MM.1S (cell line): ENCODE measurements around the gene GPANK1.

ENCODE experiments used
- DNase-seq: peaks from one replicate; pipeline ENCODE4 v3.0.0-alpha.2; 2015
- H2AFZ ChIP-seq: fragments of 300-600 bp; sonication (generic); 2 replicates; pipeline ENCODE4 v1.6.0; 2016; ENCODE audit warnings: antibody characterized with exemption, low read length
- H3F3A ChIP-seq: fragments of 300-600 bp; sonication (generic); 2 replicates; pipeline ENCODE4 v1.6.1; 2016; ENCODE audit warnings: mild to moderate bottlenecking, antibody characterized with exemption, low read length, moderate library complexity, mixed read lengths; ENCODE audit not compliant: insufficient read depth
- H3K27ac ChIP-seq: fragments of 300-600 bp; sonication (generic); 2 replicates; pipeline ENCODE4 v1.5.1; 2016; ENCODE audit warnings: mild to moderate bottlenecking, low read length
- H3K27me3 ChIP-seq: fragments of 300-600 bp; sonication (generic); replicated peaks from 2 replicates; pipeline ENCODE4 v1.6.0; 2016; ENCODE audit warnings: low read length; ENCODE audit not compliant: insufficient read depth
- H3K36me3 ChIP-seq: fragments of 300-600 bp; sonication (generic); replicated peaks from 2 replicates; pipeline ENCODE4 v1.6.1; 2016; ENCODE audit warnings: mild to moderate bottlenecking, low read length, mixed read lengths; ENCODE audit not compliant: insufficient read depth
- H3K4me1 ChIP-seq: fragments of 300-600 bp; sonication (generic); 2 replicates; pipeline ENCODE4 v1.6.1; 2016; ENCODE audit warnings: low read length, mixed read lengths
- H3K4me2 ChIP-seq: fragments of 300-600 bp; sonication (generic); 2 replicates; pipeline ENCODE4 v1.6.0; 2016; ENCODE audit warnings: low read depth, low read length
- H3K4me3 ChIP-seq: fragments of 300-600 bp; sonication (generic); 2 replicates; pipeline ENCODE4 v1.5.1; 2016; ENCODE audit warnings: low read length, mixed read lengths
- H3K79me2 ChIP-seq: fragments of 300-600 bp; sonication (generic); 2 replicates; pipeline ENCODE4 v1.6.1; 2016; ENCODE audit warnings: mixed run types, low read length, mixed read lengths
- H3K9ac ChIP-seq: fragments of 300-600 bp; sonication (generic); 2 replicates; pipeline ENCODE4 v1.6.1; 2016; ENCODE audit warnings: low read length, mixed read lengths
- H3K9me2 ChIP-seq: fragments of 300-600 bp; sonication (generic); replicated peaks from 2 replicates; pipeline ENCODE4 v1.6.1; 2016; ENCODE audit warnings: mild to moderate bottlenecking, low read length, mixed read lengths; ENCODE audit not compliant: insufficient read depth
- H3K9me3 ChIP-seq: fragments of 300-600 bp; sonication (generic); replicated peaks from 2 replicates; pipeline ENCODE4 v1.6.1; 2016; ENCODE audit warnings: mild to moderate bottlenecking, low read length, mixed read lengths; ENCODE audit not compliant: insufficient read depth
- H4K20me1 ChIP-seq: fragments of 300-600 bp; sonication (generic); 2 replicates; pipeline ENCODE4 v1.6.1; 2016; ENCODE audit warnings: mild to moderate bottlenecking, low read length, moderate library complexity, mixed read lengths; ENCODE audit not compliant: insufficient read depth
- EZH2 ChIP-seq: fragments of 300-600 bp; sonication (generic); optimal IDR thresholded peaks from 2 replicates; pipeline ENCODE3; 2017; ENCODE audit warnings: low read depth, mild to moderate bottlenecking, antibody characterized with exemption, low read length, mixed read lengths
- EZH2phosphoT487 ChIP-seq: fragments of 300-600 bp; sonication (generic); IDR thresholded peaks from 2 replicates; pipeline ENCODE4 v1.6.1; 2018; ENCODE audit warnings: antibody characterized with exemption, low read length
- TF ChIP-seq, protein P1 (sequence below): fragments of 300-600 bp; sonication (generic); IDR thresholded peaks from 2 replicates; pipeline ENCODE4 v1.5.1; 2016; ENCODE audit warnings: antibody characterized with exemption, low read length, mixed read lengths

Gene GPANK1

DNA sequence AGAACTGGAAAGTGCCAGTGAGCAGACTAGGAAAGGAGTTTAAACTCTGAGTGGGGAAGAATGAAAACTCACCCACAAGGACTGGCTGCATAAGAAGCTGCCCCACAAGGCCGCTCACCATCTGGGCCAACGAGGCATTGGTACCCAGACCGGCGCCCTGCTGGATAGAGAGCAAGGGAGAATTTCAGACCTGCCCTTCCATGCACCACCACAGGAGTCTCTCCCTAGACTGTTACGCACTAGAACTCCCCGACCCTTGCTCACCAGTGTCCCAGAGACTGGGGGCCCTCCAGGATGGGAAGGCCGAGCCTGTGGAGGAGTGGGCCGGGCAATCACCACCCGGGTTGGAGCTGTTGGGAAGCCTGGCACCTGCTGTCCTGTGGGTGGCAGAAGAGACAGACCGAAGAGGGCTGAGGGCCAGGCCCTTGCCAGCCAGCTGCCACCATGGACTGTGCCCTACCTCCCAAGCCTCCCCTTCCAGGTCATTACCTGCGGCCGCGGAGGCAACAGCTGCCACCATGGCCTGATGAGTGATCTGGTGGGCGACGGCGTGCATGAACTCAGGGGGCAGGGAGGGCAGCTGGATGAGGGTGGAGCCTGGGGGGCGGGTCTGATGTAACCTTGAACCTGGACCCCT is 20.9 kb downstream of the GPANK1 start:
- H3K4me1 ChIP-seq, result no peaks in the 10 kb centered on the region
- H2AFZ ChIP-seq, result no peak overlapping the region
- no peaks in the 10 kb centered on the region for H3K36me3 ChIP-seq
- no peak for DNase-seq
- H3K4me2 ChIP-seq, result no peak overlapping the region
- H3K9me2 ChIP-seq, result no peaks in the 10 kb centered on the region
- peaks cover 13% of the 10 kb centered on the region; the same call in 1 of the 2 replicates for H3F3A ChIP-seq
- H3K9ac ChIP-seq, result no peak overlapping the region
- TF ChIP-seq, protein P1, sequence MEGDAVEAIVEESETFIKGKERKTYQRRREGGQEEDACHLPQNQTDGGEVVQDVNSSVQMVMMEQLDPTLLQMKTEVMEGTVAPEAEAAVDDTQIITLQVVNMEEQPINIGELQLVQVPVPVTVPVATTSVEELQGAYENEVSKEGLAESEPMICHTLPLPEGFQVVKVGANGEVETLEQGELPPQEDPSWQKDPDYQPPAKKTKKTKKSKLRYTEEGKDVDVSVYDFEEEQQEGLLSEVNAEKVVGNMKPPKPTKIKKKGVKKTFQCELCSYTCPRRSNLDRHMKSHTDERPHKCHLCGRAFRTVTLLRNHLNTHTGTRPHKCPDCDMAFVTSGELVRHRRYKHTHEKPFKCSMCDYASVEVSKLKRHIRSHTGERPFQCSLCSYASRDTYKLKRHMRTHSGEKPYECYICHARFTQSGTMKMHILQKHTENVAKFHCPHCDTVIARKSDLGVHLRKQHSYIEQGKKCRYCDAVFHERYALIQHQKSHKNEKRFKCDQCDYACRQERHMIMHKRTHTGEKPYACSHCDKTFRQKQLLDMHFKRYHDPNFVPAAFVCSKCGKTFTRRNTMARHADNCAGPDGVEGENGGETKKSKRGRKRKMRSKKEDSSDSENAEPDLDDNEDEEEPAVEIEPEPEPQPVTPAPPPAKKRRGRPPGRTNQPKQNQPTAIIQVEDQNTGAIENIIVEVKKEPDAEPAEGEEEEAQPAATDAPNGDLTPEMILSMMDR, result no peak
- no peak for TF ChIP-seq EZH2phosphoT487
- no peak for TF ChIP-seq EZH2
- H3K27me3 ChIP-seq, result no peaks in the 10 kb centered on the region
- H3K4me3 ChIP-seq, result no peak overlapping the region
- no peaks in the 10 kb centered on the region for H4K20me1 ChIP-seq
- no peak overlapping the region for H3K27ac ChIP-seq
- H3K9me3 ChIP-seq, result no peaks in the 10 kb centered on the region
- H3K79me2 ChIP-seq, result peaks cover 14% of the 10 kb centered on the region

DNA sequence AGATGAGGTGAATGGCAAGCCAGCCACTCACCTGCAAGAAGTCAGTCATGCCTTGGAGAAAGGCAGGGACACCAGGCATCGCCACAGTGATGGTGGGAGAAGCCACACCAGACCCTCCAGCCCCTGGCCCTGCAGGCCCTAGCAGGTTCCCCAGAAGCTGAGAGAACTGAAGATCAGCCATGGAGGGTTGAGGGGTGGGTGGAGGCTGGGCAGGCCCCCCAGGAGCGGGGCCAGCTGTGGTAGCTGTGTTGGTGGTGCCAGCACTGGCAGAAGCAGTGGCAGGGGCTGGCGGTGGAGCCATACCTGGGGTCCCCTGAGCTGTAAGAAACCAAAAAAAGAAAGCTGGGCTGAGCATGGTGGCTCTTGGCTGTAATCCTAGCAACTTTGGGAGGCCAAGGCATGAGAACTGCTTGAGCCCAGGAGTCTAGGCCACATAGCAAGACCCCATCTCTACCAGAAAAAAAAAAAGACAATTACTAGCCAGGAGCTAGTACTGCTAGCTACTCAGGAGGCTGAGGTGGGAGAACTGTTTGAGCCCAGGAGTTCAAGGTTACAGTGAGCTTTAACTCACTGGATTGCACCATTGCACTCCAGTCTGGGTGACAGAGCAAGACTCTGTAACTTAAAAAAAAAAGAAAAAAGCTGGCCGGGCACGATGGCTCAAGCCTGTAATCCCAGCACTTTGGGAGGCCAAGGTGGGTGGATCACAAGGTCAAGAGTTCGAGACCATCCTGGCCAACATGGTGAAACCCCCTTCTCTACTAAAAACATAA is 21.8 kb downstream of the GPANK1 start:
- TF ChIP-seq EZH2phosphoT487, result no peak
- Histone ChIP-seq H3K36me3 (no peaks in the 10 kb centered on the region), H3K4me2 (no peak overlapping the region), H3K9me2 (no peaks in the 10 kb centered on the region), H3K79me2 (peaks cover 5% of the 10 kb centered on the region; the same call in 1 of the 2 replicates), H3K4me1 (no peaks in the 10 kb centered on the region), H2AFZ (no peak overlapping the region), H3K9ac (no peak overlapping the region), H3F3A (peaks cover 16% of the 10 kb centered on the region), H3K27me3 (no peaks in the 10 kb centered on the region), H3K9me3 (no peaks in the 10 kb centered on the region), H3K27ac (no peak overlapping the region), H3K4me3 (no peak overlapping the region), H4K20me1 (no peaks in the 10 kb centered on the region)
- no peak for DNase-seq

DNA sequence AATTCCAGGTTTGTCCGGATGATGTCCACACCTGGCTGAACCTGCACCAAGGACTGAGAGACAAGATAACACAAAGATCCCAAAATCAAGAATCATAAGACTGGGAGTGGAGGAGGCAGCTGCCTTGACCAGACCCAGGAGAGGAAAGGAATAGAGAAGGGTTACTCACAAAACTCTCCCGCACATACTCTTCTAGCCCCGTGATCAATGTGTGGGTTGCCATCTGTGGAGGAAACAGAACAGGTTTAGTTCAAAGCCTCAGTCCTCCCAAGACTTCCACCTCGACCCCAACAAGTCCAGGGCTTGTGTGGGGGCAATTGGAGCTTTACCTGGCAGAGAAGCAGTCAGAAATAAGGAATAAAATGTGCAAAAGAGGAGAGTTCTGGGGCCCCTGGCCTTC is 23.4 kb downstream of the GPANK1 start:
- Histone ChIP-seq H3K27ac (no peak overlapping the region), H3F3A (peaks cover 26% of the 10 kb centered on the region), H3K4me3 (no peak overlapping the region), H3K4me1 (no peaks in the 10 kb centered on the region), H3K79me2 (no peaks in the 10 kb centered on the region), H3K9ac (no peak overlapping the region), H3K27me3 (no peaks in the 10 kb centered on the region), H3K4me2 (no peak overlapping the region), H2AFZ (no peak overlapping the region), H4K20me1 (no peaks in the 10 kb centered on the region), H3K9me2 (no peaks in the 10 kb centered on the region), H3K9me3 (no peaks in the 10 kb centered on the region), H3K36me3 (no peaks in the 10 kb centered on the region)
- TF ChIP-seq EZH2phosphoT487 (no peak), EZH2 (no peak)
- TF ChIP-seq, protein P1, result no peak
- no peak for DNase-seq

DNA sequence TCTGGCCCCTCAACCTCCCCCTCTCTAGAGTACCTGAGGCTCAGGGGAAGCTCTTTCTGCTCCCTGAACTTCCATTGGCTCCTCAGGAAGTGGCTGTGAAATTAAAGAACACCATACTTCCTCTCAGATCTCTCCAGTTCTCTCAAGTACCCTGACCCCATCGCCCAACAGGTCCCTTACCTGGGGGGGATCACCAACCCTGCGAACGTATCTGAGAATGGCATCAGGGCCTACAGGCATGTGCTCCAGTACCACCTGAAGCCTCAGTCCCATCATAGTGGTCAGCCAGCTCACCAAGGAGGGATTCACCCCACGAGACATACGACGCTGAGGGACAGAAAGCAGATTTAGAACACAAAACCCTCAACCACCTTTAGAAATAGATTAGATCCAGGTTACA is 24.2 kb downstream of the GPANK1 start:
- H3K36me3 ChIP-seq, result no peaks in the 10 kb centered on the region
- H3K9ac ChIP-seq, result no peak overlapping the region
- no peak overlapping the region for H3K4me3 ChIP-seq
- no peaks in the 10 kb centered on the region for H3K4me1 ChIP-seq
- H3K4me2 ChIP-seq, result no peak overlapping the region
- H3K9me3 ChIP-seq, result no peaks in the 10 kb centered on the region
- DNase-seq, result no peak
- no peaks in the 10 kb centered on the region for H3K9me2 ChIP-seq
- TF ChIP-seq EZH2phosphoT487 (no peak), EZH2 (no peak)
- TF ChIP-seq, protein P1, result no peak
- H3F3A ChIP-seq, result peaks cover 27% of the 10 kb centered on the region
- H3K27ac ChIP-seq, result no peak overlapping the region
- H3K27me3 ChIP-seq, result no peaks in the 10 kb centered on the region
- H3K79me2 ChIP-seq, result no peaks in the 10 kb centered on the region
- H4K20me1 ChIP-seq, result no peaks in the 10 kb centered on the region
- no peak overlapping the region for H2AFZ ChIP-seq
